DND-41 (cell line): ENCODE results near the gene PRKCE.

Experiments used
- EZH2 ChIP-seq: IDR thresholded peaks from 3 replicates; pipeline ENCODE4 v1.6.1; 2012; ENCODE audit warnings: borderline replicate concordance, low read depth, mild to moderate bottlenecking, moderate library complexity, low read length, inconsistent platforms; ENCODE audit not compliant: severe bottlenecking
- TF ChIP-seq, protein P1 (sequence below): IDR thresholded peaks from 2 replicates; pipeline ENCODE4 v1.5.1; 2012; ENCODE audit warnings: borderline replicate concordance, low read length, moderate library complexity, mild to moderate bottlenecking; ENCODE audit not compliant: poor library complexity, severe bottlenecking; ENCODE audit errors: extremely low read depth

DNA sequence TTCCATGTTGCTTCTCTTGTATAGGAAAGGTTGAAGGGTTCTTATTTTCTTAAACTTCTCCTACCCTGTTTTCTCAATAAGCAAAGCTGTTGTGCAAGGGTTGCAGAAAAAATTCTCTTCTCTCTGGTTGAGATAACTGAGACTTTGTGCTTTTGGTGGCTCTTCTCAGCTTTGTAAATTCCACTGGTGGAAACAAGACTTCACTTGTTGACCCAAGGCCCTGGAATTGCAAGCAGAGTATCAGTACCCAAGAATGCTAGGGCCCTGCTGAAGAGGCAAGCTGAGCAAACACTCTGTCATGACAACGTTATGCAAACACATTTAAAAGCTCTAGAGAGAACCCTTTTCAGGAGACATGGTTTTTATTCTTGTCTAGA, 351.0 kb downstream of the PRKCE start:
- TF ChIP-seq, protein P1, sequence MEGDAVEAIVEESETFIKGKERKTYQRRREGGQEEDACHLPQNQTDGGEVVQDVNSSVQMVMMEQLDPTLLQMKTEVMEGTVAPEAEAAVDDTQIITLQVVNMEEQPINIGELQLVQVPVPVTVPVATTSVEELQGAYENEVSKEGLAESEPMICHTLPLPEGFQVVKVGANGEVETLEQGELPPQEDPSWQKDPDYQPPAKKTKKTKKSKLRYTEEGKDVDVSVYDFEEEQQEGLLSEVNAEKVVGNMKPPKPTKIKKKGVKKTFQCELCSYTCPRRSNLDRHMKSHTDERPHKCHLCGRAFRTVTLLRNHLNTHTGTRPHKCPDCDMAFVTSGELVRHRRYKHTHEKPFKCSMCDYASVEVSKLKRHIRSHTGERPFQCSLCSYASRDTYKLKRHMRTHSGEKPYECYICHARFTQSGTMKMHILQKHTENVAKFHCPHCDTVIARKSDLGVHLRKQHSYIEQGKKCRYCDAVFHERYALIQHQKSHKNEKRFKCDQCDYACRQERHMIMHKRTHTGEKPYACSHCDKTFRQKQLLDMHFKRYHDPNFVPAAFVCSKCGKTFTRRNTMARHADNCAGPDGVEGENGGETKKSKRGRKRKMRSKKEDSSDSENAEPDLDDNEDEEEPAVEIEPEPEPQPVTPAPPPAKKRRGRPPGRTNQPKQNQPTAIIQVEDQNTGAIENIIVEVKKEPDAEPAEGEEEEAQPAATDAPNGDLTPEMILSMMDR: no peak
- no peak for TF ChIP-seq EZH2
